MM.1S (cell line): ENCODE data around the gene CDC6.

ENCODE experiments used
- DNase-seq: peaks from one replicate; pipeline ENCODE4 v3.0.0-alpha.2; 2015
- H2AFZ ChIP-seq: fragments of 300-600 bp; sonication (generic); 2 replicates; pipeline ENCODE4 v1.6.0; 2016; ENCODE audit warnings: antibody characterized with exemption, low read length
- H3F3A ChIP-seq: fragments of 300-600 bp; sonication (generic); 2 replicates; pipeline ENCODE4 v1.6.1; 2016; ENCODE audit warnings: mild to moderate bottlenecking, antibody characterized with exemption, low read length, moderate library complexity, mixed read lengths; ENCODE audit not compliant: insufficient read depth
- H3K27ac ChIP-seq: fragments of 300-600 bp; sonication (generic); 2 replicates; pipeline ENCODE4 v1.5.1; 2016; ENCODE audit warnings: mild to moderate bottlenecking, low read length
- H3K27me3 ChIP-seq: fragments of 300-600 bp; sonication (generic); replicated peaks from 2 replicates; pipeline ENCODE4 v1.6.0; 2016; ENCODE audit warnings: low read length; ENCODE audit not compliant: insufficient read depth
- H3K36me3 ChIP-seq: fragments of 300-600 bp; sonication (generic); replicated peaks from 2 replicates; pipeline ENCODE4 v1.6.1; 2016; ENCODE audit warnings: mild to moderate bottlenecking, low read length, mixed read lengths; ENCODE audit not compliant: insufficient read depth
- H3K4me1 ChIP-seq: fragments of 300-600 bp; sonication (generic); 2 replicates; pipeline ENCODE4 v1.6.1; 2016; ENCODE audit warnings: low read length, mixed read lengths
- H3K4me2 ChIP-seq: fragments of 300-600 bp; sonication (generic); 2 replicates; pipeline ENCODE4 v1.6.0; 2016; ENCODE audit warnings: low read depth, low read length
- H3K4me3 ChIP-seq: fragments of 300-600 bp; sonication (generic); 2 replicates; pipeline ENCODE4 v1.5.1; 2016; ENCODE audit warnings: low read length, mixed read lengths
- H3K79me2 ChIP-seq: fragments of 300-600 bp; sonication (generic); 2 replicates; pipeline ENCODE4 v1.6.1; 2016; ENCODE audit warnings: mixed run types, low read length, mixed read lengths
- H3K9ac ChIP-seq: fragments of 300-600 bp; sonication (generic); 2 replicates; pipeline ENCODE4 v1.6.1; 2016; ENCODE audit warnings: low read length, mixed read lengths
- H3K9me2 ChIP-seq: fragments of 300-600 bp; sonication (generic); replicated peaks from 2 replicates; pipeline ENCODE4 v1.6.1; 2016; ENCODE audit warnings: mild to moderate bottlenecking, low read length, mixed read lengths; ENCODE audit not compliant: insufficient read depth
- H3K9me3 ChIP-seq: fragments of 300-600 bp; sonication (generic); replicated peaks from 2 replicates; pipeline ENCODE4 v1.6.1; 2016; ENCODE audit warnings: mild to moderate bottlenecking, low read length, mixed read lengths; ENCODE audit not compliant: insufficient read depth
- H4K20me1 ChIP-seq: fragments of 300-600 bp; sonication (generic); 2 replicates; pipeline ENCODE4 v1.6.1; 2016; ENCODE audit warnings: mild to moderate bottlenecking, low read length, moderate library complexity, mixed read lengths; ENCODE audit not compliant: insufficient read depth
- CTCF ChIP-seq: fragments of 300-600 bp; sonication (generic); IDR thresholded peaks from 2 replicates; pipeline ENCODE4 v1.5.1; 2016; ENCODE audit warnings: antibody characterized with exemption, low read length, mixed read lengths
- EZH2 ChIP-seq: fragments of 300-600 bp; sonication (generic); optimal IDR thresholded peaks from 2 replicates; pipeline ENCODE3; 2017; ENCODE audit warnings: low read depth, mild to moderate bottlenecking, antibody characterized with exemption, low read length, mixed read lengths
- EZH2phosphoT487 ChIP-seq: fragments of 300-600 bp; sonication (generic); IDR thresholded peaks from 2 replicates; pipeline ENCODE4 v1.6.1; 2018; ENCODE audit warnings: antibody characterized with exemption, low read length

Gene CDC6

GRCh38 chr17:40349477-40349894 lies 61.8 kb downstream of the CDC6 start:
- no peaks in the 10 kb centered on the region for H3K9me2 ChIP-seq
- no peaks in the 10 kb centered on the region for H3K27me3 ChIP-seq
- H4K20me1 ChIP-seq = peaks cover 24% of the 10 kb centered on the region; the same call in 1 of the 2 replicates
- H3K27ac ChIP-seq = no peak overlapping the region
- H3K36me3 ChIP-seq = peaks cover 7% of the 10 kb centered on the region; the same call in 1 of the 2 replicates
- no peak overlapping the region for H2AFZ ChIP-seq
- peaks cover 7% of the 10 kb centered on the region; the same call in 1 of the 2 replicates for H3F3A ChIP-seq
- TF ChIP-seq CTCF (no peak), EZH2 (no peak), EZH2phosphoT487 (no peak)
- no peak for DNase-seq
- H3K4me3 ChIP-seq = no peak overlapping the region
- peaks cover 5% of the 10 kb centered on the region; the same call in 1 of the 2 replicates for H3K4me1 ChIP-seq
- H3K9me3 ChIP-seq = no peaks in the 10 kb centered on the region
- no peak overlapping the region for H3K4me2 ChIP-seq
- no peak overlapping the region for H3K9ac ChIP-seq
- H3K79me2 ChIP-seq = peaks cover 65% of the 10 kb centered on the region

GRCh38 chr17:40349895-40350688 lies 62.4 kb downstream of the CDC6 start:
- TF ChIP-seq EZH2 (no peak), CTCF (no peak), EZH2phosphoT487 (no peak)
- H3K4me2 ChIP-seq = no peak overlapping the region
- H3K79me2 ChIP-seq = peaks cover 59% of the 10 kb centered on the region

GRCh38 chr17:40350689-40351358 lies 63.1 kb downstream of the CDC6 start:
- Histone ChIP-seq H3F3A (peaks cover 7% of the 10 kb centered on the region; the same call in 1 of the 2 replicates), H3K9me3 (no peaks in the 10 kb centered on the region), H3K9ac (no peak overlapping the region), H3K79me2 (peaks cover 51% of the 10 kb centered on the region), H3K4me1 (peaks cover 5% of the 10 kb centered on the region; the same call in 1 of the 2 replicates), H3K27me3 (no peaks in the 10 kb centered on the region), H4K20me1 (peaks cover 15% of the 10 kb centered on the region; the same call in 1 of the 2 replicates), H3K4me3 (no peak overlapping the region), H3K36me3 (peaks cover 7% of the 10 kb centered on the region; the same call in 1 of the 2 replicates), H3K9me2 (no peaks in the 10 kb centered on the region), H2AFZ (no peak overlapping the region), H3K4me2 (no peak overlapping the region), H3K27ac (no peak overlapping the region)
- TF ChIP-seq CTCF = no peak
- no peak for TF ChIP-seq EZH2phosphoT487
- TF ChIP-seq EZH2 = no peak
- DNase-seq = no peak

More at GRCh38 chr17:40349895-40350688, 62.4 kb downstream of the CDC6 start:
- H3K4me1 ChIP-seq = peaks cover 5% of the 10 kb centered on the region; the same call in 1 of the 2 replicates
- H3K27me3 ChIP-seq = no peaks in the 10 kb centered on the region
- no peaks in the 10 kb centered on the region for H3K9me3 ChIP-seq
- peaks cover 19% of the 10 kb centered on the region; the same call in 1 of the 2 replicates for H4K20me1 ChIP-seq
- no peak overlapping the region for H3K4me3 ChIP-seq
- H3K9ac ChIP-seq = no peak overlapping the region
- no peak overlapping the region for H2AFZ ChIP-seq
- no peaks in the 10 kb centered on the region for H3K9me2 ChIP-seq
- H3F3A ChIP-seq = peaks cover 7% of the 10 kb centered on the region; the same call in 1 of the 2 replicates
- H3K27ac ChIP-seq = no peak overlapping the region
- peaks cover 7% of the 10 kb centered on the region; the same call in 1 of the 2 replicates for H3K36me3 ChIP-seq
- DNase-seq = no peak
